ENCODE data around the gene PLEKHH2.

DNA sequence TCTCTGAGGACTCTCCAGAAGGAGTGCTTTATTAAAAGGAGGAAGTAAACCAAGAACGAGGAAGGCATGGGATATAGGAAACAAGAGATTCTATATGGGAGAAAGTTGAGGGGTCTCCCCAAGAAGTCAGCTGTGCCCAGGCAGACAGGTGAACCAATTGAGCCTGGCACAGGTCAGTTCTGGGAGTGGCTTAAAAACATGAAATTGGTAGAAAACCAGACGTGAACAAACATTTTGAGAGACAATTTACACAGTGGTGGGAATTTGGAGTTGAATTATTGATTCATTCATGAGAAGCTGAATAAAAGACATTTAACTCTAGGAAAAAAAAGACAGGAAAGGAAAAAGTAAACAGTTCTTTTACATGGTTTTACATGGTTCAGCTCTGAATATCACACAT lies 16.4 kb downstream of the PLEKHH2 start:
- TF ChIP-seq, protein P1, sequence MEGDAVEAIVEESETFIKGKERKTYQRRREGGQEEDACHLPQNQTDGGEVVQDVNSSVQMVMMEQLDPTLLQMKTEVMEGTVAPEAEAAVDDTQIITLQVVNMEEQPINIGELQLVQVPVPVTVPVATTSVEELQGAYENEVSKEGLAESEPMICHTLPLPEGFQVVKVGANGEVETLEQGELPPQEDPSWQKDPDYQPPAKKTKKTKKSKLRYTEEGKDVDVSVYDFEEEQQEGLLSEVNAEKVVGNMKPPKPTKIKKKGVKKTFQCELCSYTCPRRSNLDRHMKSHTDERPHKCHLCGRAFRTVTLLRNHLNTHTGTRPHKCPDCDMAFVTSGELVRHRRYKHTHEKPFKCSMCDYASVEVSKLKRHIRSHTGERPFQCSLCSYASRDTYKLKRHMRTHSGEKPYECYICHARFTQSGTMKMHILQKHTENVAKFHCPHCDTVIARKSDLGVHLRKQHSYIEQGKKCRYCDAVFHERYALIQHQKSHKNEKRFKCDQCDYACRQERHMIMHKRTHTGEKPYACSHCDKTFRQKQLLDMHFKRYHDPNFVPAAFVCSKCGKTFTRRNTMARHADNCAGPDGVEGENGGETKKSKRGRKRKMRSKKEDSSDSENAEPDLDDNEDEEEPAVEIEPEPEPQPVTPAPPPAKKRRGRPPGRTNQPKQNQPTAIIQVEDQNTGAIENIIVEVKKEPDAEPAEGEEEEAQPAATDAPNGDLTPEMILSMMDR (IDR thresholded peaks at IDR 0.05): no peak
- no peak for TF ChIP-seq POLR2A (IDR thresholded peaks at IDR 0.05)
